ENCODE results near the gene IFRD2. TPM values are rescaled to one million over a fixed set of nuclear protein-coding genes. Genes with fewer than 3 reads are reported as not detected.

IFRD2 gene
- polyA plus RNA-seq, 1 of the 3 experiments (the other 2 are of a cell fraction), result 73.2 TPM

GRCh38 chr3:50260027-50260941 lies 31.9 kb downstream of the IFRD2 start:
- Histone ChIP-seq H3K27me3 (ENCODE audit: insufficient read depth) (no peaks in the 10 kb centered on the region), H3K4me1 (ENCODE audit: control insufficient read depth in 1 of 2, insufficient read depth in 2 of 2, low read depth in 1 of 2, low read length in 1 of 2) (peaks cover 24 to 32% of the 10 kb centered on the region in 2 experiments; a peak in 3 of 4 replicates), H4K20me1 (ENCODE audit: insufficient read depth) (no peaks in the 10 kb centered on the region), H3K9ac (peak overlapping the region; percentile 90), H3K4me3 (ENCODE audit: low read depth in 2 of 2, low read length in 1 of 2) (peak overlapping the region; percentile 59 to 60), H3K79me2 (ENCODE audit: insufficient read depth) (peaks cover 15% of the 10 kb centered on the region), H3K4me2 (peak overlapping the region; percentile 93), H3F3A (replicated peaks; ENCODE audit: insufficient read depth) (peaks cover 51% of the 10 kb centered on the region), H3K9me2 (no peaks in the 10 kb centered on the region), H3K9me3 (no peaks in the 10 kb centered on the region), H3K27ac (ENCODE audit: low read depth in 2 of 2, low read length in 1 of 2) (peak overlapping the region; percentile 76 to 94), H2AFZ (ENCODE audit: low read depth) (no peak overlapping the region), H3K36me3 (replicated peaks in 1 of 2; ENCODE audit: control insufficient read depth in 1 of 2, insufficient read depth in 2 of 2, low read length in 1 of 2) (peaks cover 21 to 32% of the 10 kb centered on the region in 2 experiments)
- ChIA-PET POLR2A (interaction anchor here (0.6 to 1.8 kb wide), 8 partner anchors 10 to 309 kb away, joined by 3 to 10 read pairs (median 4); partner anchors contain the start of genes GNAI2, HEMK1, IFRD2 and LSMEM2), CTCF (interaction anchor here (0.6 to 61.6 kb wide), 25 partner anchors 8 to 349 kb away, joined by 3 to 1375 read pairs (median 3); partner anchors contain the start of genes GNAI2, GNAT1, HYAL2 and HYAL3)
- peak; percentile 99 for DNase-seq
- WGBS (ENCODE audit: low lambda C conversion rate), result 5% methylated on average over 11 of the region's 70 CpGs
- TF ChIP-seq IRF3 (IDR thresholded peaks at IDR 0.05; ENCODE audit: low read depth, low read length) (no peak), ELF1 (IDR thresholded peaks at IDR 0.05) (no peak), MEF2A (IDR thresholded peaks at IDR 0.05; ENCODE audit: borderline replicate concordance, low read depth) (no peak), SMC3 (IDR thresholded peaks at IDR 0.05; ENCODE audit: low read depth, low read length) (peak; percentile 74), MAX (IDR thresholded peaks at IDR 0.05; ENCODE audit: low read depth) (peak; percentile 71), TCF12 (IDR thresholded peaks at IDR 0.05) (peak; percentile 16; the same call in 1 of the 2 replicates), NFIC (IDR thresholded peaks at IDR 0.05; ENCODE audit: borderline replicate concordance) (peak; percentile 7; the same call in 1 of the 2 replicates), TEAD4 (IDR thresholded peaks at IDR 0.05; ENCODE audit: borderline replicate concordance, insufficient read depth) (0 out of 2 replicates have a peak, but pooled peaks have one; percentile 42), RXRA (IDR thresholded peaks at IDR 0.05; ENCODE audit: borderline replicate concordance, low read depth) (no peak; the same call in 1 of the 2 replicates), GABPA (IDR thresholded peaks at IDR 0.05; ENCODE audit: low read depth) (0 out of 2 replicates have a peak, but pooled peaks have one; percentile 12), YY1 (IDR thresholded peaks at IDR 0.05; ENCODE audit: low read depth) (0 out of 2 replicates have a peak, but pooled peaks have one; percentile 8), FOXJ3 (CRISPR knock-in tag; IDR thresholded peaks at IDR 0.05) (no peak), JUND (IDR thresholded peaks at IDR 0.05) (peak; percentile 56; the same call in 1 of the 2 replicates), TAF1 (IDR thresholded peaks at IDR 0.05; ENCODE audit: borderline replicate concordance, low read depth, low read length) (peak; percentile 48; the same call in 1 of the 2 replicates), CHD2 (IDR thresholded peaks at IDR 0.05; ENCODE audit: low read length, partially characterized antibody) (peak; percentile 17), EZH2phosphoT487 (IDR thresholded peaks at IDR 0.05; ENCODE audit: borderline replicate concordance, low read depth) (no peak), FOSL2 (IDR thresholded peaks at IDR 0.05; ENCODE audit: borderline replicate concordance, low read depth) (peak; percentile 36; the same call in 1 of the 2 replicates), GATA2 (CRISPR knock-in tag; IDR thresholded peaks at IDR 0.05) (no peak), RCOR1 (IDR thresholded peaks at IDR 0.05; ENCODE audit: low read length) (peak; percentile 56; the same call in 1 of the 2 replicates), USF2 (IDR thresholded peaks at IDR 0.05; ENCODE audit: borderline replicate concordance, low read depth, low read length) (no peak), EP300 (IDR thresholded peaks at IDR 0.05; ENCODE audit: borderline replicate concordance in 1 of 2, low read depth in 1 of 2, low read length in 1 of 2) (peak in 1 of 2 experiments; percentile 33; a peak in 1 of 4 replicates), REST (IDR thresholded peaks at IDR 0.05; ENCODE audit: low read depth, low read length) (no peak), FOXM1 (IDR thresholded peaks at IDR 0.05; ENCODE audit: low read depth) (peak; percentile 53; the same call in 1 of the 2 replicates), PBX3 (IDR thresholded peaks at IDR 0.05) (peak; percentile 53)

Measured in SK-N-SH (cell line).